ENCODE data around the gene USP32.
"Not testable (repeated sequence)": the region's sequence is repeated elsewhere in the genome, so short reads cannot be mapped to it uniquely, and the experiment has no call there.

The USP32 gene

GRCh38 chr17:60176763-60177162 is 215.2 kb downstream of the USP32 start:
- not testable (repeated sequence) for DNase-seq (ENCODE audit: low read depth, low spot score)

DNA sequence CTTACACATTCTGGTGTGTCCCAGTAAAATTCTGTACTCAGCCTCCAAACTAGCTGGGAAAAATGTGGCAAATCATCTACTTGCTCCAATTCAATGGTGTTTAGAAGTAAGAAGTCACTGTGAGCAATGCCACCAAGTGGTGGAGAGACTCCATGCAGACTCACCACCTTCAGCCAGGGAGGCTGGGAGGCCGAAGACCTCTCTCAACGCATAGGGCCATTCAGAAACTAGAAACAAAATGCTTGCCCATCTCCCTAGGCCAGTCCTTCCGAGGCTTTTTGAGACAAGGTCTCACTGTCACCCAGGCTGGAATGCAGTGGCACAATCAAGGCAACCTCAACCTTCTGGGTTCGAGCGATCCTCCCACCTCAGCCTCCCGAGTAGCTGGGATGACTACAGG is 217.2 kb downstream of the USP32 start:
- DNase-seq (ENCODE audit: low read depth, low spot score), result not testable (repeated sequence)

DNA sequence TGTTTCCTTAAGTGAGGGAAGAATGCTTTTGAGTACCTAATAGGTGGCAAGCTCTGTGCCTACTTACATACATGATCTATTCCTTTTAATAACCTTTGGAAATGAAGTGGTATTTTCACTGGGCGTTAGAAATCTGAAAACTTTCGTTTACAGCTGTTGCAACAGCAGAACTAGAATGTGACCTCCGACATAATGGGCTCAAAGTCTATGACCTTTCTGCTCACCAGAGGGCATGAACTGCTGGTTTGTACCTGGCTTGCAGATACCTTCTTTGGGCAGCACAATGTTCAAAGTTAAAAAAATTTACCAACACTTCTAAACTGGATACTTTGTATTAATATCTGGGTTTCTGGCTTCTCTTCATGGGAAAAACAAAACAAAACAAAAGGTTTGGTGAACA is 217.9 kb downstream of the USP32 start:
- no peak for DNase-seq (ENCODE audit: low read depth, low spot score)

DNA sequence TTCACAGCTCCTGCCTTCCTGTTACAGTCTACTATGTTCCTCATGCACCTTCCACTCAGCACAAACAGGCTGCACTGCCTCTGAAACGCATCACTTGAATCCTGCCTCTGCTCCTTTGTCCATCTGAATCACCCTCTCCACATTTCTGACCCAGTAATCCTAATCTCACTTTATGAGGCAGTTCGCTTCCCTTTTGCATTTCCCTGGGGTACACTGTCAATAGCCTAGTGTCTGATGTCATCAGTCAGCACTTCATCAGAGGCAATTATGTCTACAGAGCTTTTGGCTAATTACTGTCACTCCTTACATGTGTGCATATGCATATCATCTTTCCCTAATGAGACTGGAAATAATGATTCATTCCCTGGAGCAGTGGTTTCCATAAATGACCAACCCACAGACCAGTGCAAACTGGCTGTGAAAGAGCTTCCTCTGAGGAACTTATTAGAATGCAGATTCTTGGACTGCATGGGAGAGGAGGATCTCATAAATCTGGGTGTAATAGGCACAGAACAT is 218.6 kb downstream of the USP32 start:
- no peak for DNase-seq (ENCODE audit: low read depth, low spot score)

- DNase-seq (ENCODE audit: low read depth, low spot score), result no peak
Observed at GRCh38 chr17:60171753-60172079, 220.2 kb downstream of the USP32 start.

DNA sequence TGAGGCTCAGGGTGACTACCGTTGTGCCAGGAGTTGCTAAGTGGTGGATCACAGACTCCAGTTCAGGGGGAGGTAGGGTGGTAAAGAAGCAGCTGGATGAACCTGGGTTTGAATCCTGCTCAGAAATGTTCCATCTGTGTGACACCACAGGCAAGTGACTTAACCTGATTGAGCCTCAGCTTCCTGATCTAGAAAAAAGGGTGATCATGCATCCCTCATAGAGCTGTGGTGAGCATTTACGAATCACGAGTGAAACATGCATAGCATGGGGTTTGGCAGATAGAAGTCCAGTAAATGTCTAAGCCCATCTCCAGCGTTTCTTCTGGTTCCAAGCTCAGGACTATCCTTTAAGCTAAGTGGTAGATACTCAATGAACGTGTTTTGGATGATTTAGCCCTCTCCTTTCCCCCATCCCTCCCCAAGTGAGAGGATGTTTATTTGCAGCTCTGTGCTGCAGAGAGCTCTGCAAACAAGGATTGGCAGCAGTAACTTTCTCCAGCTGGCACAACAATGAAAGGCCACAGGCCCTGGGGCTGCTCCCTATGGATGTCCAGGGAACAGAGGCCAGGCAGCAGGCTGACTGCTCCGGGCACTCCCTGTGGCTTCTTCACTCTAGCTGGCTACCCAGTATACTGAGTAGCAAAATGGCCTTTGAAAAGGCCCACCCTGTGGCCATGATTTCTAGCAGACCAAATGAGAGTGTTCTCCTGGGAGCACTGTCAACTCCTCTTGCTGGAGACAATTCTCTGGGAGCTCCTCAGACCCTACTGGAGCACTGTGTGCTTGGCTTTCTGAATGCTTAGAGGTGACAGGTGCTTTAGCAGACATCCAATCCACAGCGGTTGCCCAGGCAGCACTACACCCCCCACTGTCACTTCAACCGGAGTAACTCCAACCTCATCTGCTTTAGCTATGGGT is 220.8 kb downstream of the USP32 start:
- DNase-seq (ENCODE audit: low read depth, low spot score), result no peak

DNA sequence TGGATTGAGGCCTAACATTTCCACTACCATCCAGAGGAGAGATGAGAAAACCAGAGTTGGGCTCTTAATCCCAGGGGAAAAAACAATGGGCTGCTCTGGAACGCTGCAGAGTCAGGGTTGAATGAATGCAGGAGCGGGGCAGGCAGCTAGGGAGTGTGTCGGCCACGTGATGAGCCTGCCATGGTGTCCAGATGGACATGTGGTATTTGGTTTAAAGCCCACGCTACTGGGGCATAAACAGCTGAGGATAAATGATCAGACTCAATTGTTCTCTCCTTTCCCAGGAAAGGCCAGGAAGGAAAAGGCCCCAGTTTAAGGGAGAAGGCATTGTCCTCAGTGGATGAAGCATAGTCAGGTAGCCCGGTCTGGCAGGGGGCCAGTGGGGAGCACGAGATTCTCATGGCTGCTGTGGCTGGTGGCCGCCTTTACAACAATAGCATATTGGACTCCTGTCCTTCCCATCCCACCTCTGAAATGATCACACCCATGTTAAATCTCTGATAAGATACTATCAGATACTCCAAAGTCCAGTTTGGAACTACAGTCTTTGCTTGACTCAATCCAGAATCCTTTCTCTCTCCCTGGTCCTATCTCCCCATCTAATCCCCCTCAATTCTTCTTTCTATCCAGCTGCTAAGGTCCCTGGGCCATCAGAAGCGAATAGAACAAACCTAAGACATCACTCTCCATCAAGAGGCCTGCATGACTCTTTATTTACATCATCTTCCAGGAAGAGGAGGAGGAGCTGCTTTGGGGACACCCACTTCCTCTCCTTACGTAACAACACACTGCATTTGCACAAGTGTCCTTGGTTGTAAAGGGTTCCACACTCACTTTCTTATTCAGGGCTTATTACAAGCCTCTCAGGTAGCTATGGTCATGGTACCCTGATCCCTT is 221.8 kb downstream of the USP32 start:
- no peak for DNase-seq (ENCODE audit: low read depth, low spot score)

DNA sequence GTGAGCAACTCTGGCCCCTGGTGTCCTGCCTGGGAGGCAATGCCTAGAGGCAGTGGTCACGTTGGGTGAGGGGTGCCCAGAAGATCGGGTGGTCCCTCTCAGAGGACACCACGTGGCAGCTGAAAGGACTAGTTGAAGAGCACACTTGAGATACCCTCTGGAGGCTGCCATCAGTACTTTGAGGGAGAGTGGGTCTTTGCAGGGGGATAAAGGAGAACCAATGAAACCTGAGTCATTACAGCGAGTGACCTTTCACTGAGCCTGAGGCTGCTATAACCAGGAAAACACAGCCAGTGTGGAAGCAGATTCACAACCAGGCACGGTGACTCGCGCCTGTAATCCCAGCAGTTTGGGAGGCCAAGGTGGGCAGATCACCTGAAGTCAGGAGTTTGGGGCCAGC is 223.3 kb downstream of the USP32 start:
- DNase-seq (ENCODE audit: low read depth, low spot score), result no peak

GRCh38 chr17:60167065-60167741 is 224.7 kb downstream of the USP32 start:
- no peak for DNase-seq (ENCODE audit: low read depth, low spot score)

GRCh38 chr17:60165971-60166370 is 226.0 kb downstream of the USP32 start:
- DNase-seq (ENCODE audit: low read depth, low spot score), result no peak

DNA sequence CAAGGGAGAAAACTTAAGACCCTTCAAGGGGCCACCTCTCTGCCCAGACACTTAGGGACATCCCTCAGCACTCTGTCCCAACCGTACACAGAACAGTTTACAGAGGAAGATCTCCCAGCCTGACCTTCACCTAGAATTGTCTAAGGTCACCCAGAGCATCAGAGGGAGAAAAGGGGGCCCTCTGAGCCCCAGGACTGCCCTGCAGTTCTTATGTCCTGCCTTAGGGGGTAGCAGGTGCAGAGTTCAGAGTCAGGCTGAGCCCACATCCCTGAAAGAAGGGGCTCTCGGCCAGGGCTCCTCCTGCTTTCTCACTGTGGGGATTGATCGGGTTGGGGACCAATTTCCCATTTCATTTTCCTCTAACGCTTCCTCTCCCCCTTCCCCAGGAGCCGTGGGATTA is 226.7 kb downstream of the USP32 start:
- no peak for DNase-seq (ENCODE audit: low read depth, low spot score)

- DNase-seq (ENCODE audit: low read depth, low spot score), result no peak
Observed at GRCh38 chr17:60164697-60165096, 227.2 kb downstream of the USP32 start.

DNA sequence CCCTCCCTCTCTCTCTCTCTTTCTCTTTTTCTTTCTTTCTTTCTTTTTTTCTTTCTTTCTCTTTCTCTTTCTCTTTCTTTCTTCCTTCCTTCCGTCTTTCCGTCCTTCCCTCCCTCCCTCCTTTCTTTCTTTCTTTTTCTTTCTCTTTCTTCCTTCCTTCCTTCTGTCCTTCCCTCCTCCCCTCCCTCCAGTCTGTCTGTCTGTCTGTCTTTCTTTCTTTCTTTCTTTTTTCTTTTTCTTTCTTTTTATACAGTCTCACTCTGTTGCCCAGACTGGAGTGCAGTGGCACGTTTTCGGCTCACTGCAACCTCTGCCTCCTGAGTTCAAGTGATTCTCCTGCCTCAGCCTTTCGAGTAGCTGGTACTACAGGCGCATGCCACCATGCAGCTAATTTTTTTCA is 227.8 kb downstream of the USP32 start:
- no peak for DNase-seq (ENCODE audit: low read depth, low spot score)

DNA sequence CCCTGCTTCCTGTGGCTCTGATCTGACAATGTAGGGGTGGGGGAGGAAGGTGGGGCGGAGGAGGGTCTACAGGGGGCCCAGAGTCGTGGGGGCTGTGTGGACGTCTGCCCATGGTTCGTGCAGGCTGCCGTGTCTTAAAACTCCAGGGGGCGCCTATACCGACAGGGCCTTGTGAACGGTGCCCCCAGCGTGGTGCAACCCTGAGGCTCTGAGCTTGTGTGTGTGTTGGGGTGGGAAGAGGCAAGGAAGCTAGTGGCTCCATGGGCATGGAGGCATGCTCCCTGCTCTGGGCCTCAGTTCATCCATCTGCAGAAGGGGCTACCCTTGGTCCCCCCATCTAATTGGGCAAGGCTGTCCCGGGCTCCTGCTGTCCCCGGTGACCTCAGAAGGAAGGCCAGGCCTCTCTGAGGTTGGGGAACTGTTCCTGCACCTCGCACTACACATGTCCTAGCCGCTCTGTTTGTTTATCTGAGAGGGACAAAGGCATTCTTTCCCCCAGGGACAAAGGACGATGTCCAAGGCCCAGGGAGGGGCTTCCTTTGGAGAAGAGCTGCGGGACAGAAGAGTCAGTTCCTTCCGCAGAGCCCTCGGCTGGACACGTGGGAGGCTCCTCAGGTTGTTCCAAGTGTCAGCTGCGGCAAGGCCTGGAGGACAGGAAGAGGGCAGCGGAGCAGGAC is 228.7 kb downstream of the USP32 start:
- DNase-seq (ENCODE audit: low read depth, low spot score), result no peak

DNA sequence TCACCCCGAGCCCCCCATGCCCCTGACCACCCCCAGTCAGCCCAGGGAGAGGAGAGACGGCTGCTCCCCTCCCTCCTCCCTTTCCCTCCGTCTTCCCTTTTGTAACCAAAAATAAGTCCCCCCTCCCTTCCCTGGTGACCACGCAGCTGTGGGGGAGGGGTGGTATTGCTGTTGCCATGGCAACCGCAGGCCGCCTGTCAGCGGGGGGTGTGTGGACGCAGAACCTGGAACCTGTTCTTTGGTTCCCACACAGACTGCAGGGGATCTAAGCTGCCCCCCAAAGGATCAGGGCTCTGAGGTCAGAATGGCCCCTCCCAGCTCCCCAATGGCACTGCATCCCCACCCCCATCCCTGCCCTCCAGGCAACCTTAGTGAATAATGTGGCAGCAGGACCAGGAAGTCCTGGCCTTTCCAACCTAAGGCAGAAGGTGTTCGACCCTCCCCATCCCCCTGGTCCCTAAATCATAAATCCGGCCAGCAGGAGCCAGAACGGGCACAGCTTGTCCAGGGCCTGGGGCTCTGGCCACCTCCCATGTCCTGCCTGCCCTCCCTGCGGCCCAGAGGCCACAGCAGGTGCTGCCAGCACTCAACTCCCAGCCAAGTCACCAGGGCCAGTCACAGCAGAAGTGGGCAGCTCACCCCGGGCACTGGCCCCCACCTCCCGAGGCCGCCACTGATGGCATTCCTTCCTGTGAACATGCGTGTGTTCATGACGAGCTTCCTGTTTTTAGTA is 230.2 kb downstream of the USP32 start:
- no peak for DNase-seq (ENCODE audit: low read depth, low spot score)

DNA sequence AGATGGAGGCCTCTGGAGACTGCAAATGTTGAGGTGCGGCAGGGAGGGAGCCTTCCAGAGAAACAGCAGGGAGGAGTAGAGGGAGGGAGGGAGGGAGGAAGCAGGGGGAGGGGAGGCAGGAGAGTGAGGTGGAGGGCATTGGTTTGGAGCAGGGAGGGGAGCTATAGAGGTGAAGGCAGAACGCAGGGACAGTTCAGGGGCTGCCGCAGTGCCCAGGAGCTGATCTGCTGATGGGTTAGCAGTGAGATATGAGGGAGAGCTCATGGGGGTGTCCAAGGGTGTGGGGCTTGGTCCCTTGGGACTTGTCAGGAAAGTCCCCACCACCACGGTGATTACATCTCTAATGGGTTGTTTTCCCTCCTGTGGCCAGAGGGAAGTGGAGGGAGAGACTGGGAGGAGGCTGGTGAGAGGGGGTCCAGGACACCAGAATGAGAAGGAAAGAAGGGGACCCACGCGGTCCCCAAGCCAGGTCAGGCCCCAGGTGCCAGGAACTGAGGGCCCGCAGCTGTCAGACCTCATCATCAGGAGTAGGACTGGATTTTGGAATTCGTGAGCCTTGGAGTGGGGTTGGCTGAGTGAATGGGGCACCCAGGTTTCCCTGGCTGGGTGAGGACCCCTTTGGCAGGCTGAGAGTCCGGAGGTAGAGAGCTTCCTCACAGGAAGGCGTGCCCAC is 231.0 kb downstream of the USP32 start:
- no peak for DNase-seq (ENCODE audit: low read depth, low spot score)

GRCh38 chr17:60159479-60159866 is 232.5 kb downstream of the USP32 start:
- DNase-seq (ENCODE audit: low read depth, low spot score), result no peak

- no peak for DNase-seq (ENCODE audit: low read depth, low spot score)
Observed at GRCh38 chr17:60158751-60159478, 233.0 kb downstream of the USP32 start.

GRCh38 chr17:60157487-60158040 is 234.4 kb downstream of the USP32 start:
- DNase-seq (ENCODE audit: low read depth, low spot score), result no peak

All from iPS DF 19.7 (cell line).